ENCODE measurements around the gene BAZ1A. TPM values are rescaled to one million over a fixed set of nuclear protein-coding genes. Genes with fewer than 3 reads are reported as not detected.

Gene BAZ1A
- total RNA-seq, 1 experiment from 2014 or later, result 17.3 TPM

- no peak for DNase-seq
- no peak for TF ChIP-seq EZH2 (IDR thresholded peaks at IDR 0.05; ENCODE audit: low read depth)
- TF ChIP-seq CTCF (conservative IDR thresholded peaks at IDR 0.05), result no peak
- no peak overlapping the region for H3K27ac ChIP-seq
- H3F3A ChIP-seq (ENCODE audit: insufficient read depth, low read depth), result no peaks in the 10 kb centered on the region
- BruUV-seq (replicated peaks), result no TSS peak
- H3K9me2 ChIP-seq (ENCODE audit: insufficient read depth), result no peaks in the 10 kb centered on the region
- no peaks in the 10 kb centered on the region for H3K36me3 ChIP-seq (ENCODE audit: low read depth)
- intact Hi-C loops (cut with micrococcal nuclease; ENCODE audit: unreplicated experiment), result no loop called here
- H3K27me3 ChIP-seq (ENCODE audit: insufficient read depth, low read depth), result no peaks in the 10 kb centered on the region
- no peaks in the 10 kb centered on the region for H3K4me1 ChIP-seq (replicated peaks; ENCODE audit: insufficient read depth)
- ChIA-PET POLR2A (ENCODE audit: unreplicated experiment) (interaction anchor here (0.6 kb wide), 1 partner anchor 117 kb away, joined by 3 read pairs; no protein-coding TSS in a partner anchor), CTCF (no interaction called here)
- no peak overlapping the region for H3K4me3 ChIP-seq
- no peak overlapping the region for H3K4me2 ChIP-seq
- no peak overlapping the region for H2AFZ ChIP-seq
- H3K9me3 ChIP-seq (ENCODE audit: insufficient read depth, low read depth), result no peaks in the 10 kb centered on the region
- no peaks in the 10 kb centered on the region; the same call in 1 of the 2 replicates for H3K79me2 ChIP-seq (ENCODE audit: low read depth)
- no peaks in the 10 kb centered on the region for H4K20me1 ChIP-seq (ENCODE audit: insufficient read depth)
Observed at GRCh38 chr14:34817768-34818167, 57.4 kb downstream of the BAZ1A start.

GRCh38 chr14:34810028-34810427 lies 65.1 kb downstream of the BAZ1A start:
- no peak overlapping the region for H3K27ac ChIP-seq
- ChIA-PET POLR2A (ENCODE audit: unreplicated experiment) (no interaction called here), CTCF (no interaction called here)
- no peak for DNase-seq
- TF ChIP-seq CTCF (conservative IDR thresholded peaks at IDR 0.05), result no peak
- no peak for TF ChIP-seq EZH2 (IDR thresholded peaks at IDR 0.05; ENCODE audit: low read depth)
- H3K4me3 ChIP-seq, result no peak overlapping the region
- no peaks in the 10 kb centered on the region for H3K27me3 ChIP-seq (ENCODE audit: insufficient read depth, low read depth)
- H3K36me3 ChIP-seq (ENCODE audit: low read depth), result no peaks in the 10 kb centered on the region; the same call in 1 of the 2 replicates
- H3K9me2 ChIP-seq (ENCODE audit: insufficient read depth), result no peaks in the 10 kb centered on the region
- no peaks in the 10 kb centered on the region for H3F3A ChIP-seq (ENCODE audit: insufficient read depth, low read depth)
- H3K4me1 ChIP-seq (replicated peaks; ENCODE audit: insufficient read depth), result no peaks in the 10 kb centered on the region
- H3K4me2 ChIP-seq, result no peak overlapping the region
- BruUV-seq (replicated peaks), result no TSS peak
- no peaks in the 10 kb centered on the region for H4K20me1 ChIP-seq (ENCODE audit: insufficient read depth)
- intact Hi-C loops (cut with micrococcal nuclease; ENCODE audit: unreplicated experiment), result no loop called here
- H3K79me2 ChIP-seq (ENCODE audit: low read depth), result no peaks in the 10 kb centered on the region
- H3K9me3 ChIP-seq (ENCODE audit: insufficient read depth, low read depth), result no peaks in the 10 kb centered on the region; the same call in 1 of the 2 replicates
- no peak overlapping the region for H2AFZ ChIP-seq

- ChIA-PET POLR2A (ENCODE audit: unreplicated experiment) (no interaction called here), CTCF (no interaction called here)
- intact Hi-C loops (cut with micrococcal nuclease; ENCODE audit: unreplicated experiment), result no loop called here
- H3K27me3 ChIP-seq (ENCODE audit: insufficient read depth, low read depth), result no peaks in the 10 kb centered on the region
- H3K4me2 ChIP-seq, result no peak overlapping the region
- TF ChIP-seq EZH2 (IDR thresholded peaks at IDR 0.05; ENCODE audit: low read depth), result no peak
- TF ChIP-seq CTCF (conservative IDR thresholded peaks at IDR 0.05), result no peak
- no peaks in the 10 kb centered on the region for H3K79me2 ChIP-seq (ENCODE audit: low read depth)
- H2AFZ ChIP-seq, result no peak overlapping the region
- H4K20me1 ChIP-seq (ENCODE audit: insufficient read depth), result no peaks in the 10 kb centered on the region
- no peak for DNase-seq
- no TSS peak for BruUV-seq (replicated peaks)
- H3K27ac ChIP-seq, result no peak overlapping the region
- H3K9me2 ChIP-seq (ENCODE audit: insufficient read depth), result no peaks in the 10 kb centered on the region
- no peaks in the 10 kb centered on the region; the same call in 1 of the 2 replicates for H3K9me3 ChIP-seq (ENCODE audit: insufficient read depth, low read depth)
- H3K36me3 ChIP-seq (ENCODE audit: low read depth), result no peaks in the 10 kb centered on the region; the same call in 1 of the 2 replicates
- no peaks in the 10 kb centered on the region for H3F3A ChIP-seq (ENCODE audit: insufficient read depth, low read depth)
- H3K4me1 ChIP-seq (replicated peaks; ENCODE audit: insufficient read depth), result no peaks in the 10 kb centered on the region
- no peak overlapping the region for H3K4me3 ChIP-seq
Observed at GRCh38 chr14:34806257-34806656, 68.9 kb downstream of the BAZ1A start.
